HepG2 (cell line): ENCODE data around the gene NGEF. TPM values are rescaled to one million over a fixed set of nuclear protein-coding genes. Genes with fewer than 3 reads are reported as not detected.

Experiments used
- ASH2L ChIP-seq: fragments of 300-600, 200-600 bp; sonication (generic); IDR thresholded peaks from 2 replicates; pipeline ENCODE4 v1.7.0; 2017; ENCODE audit warnings: low read depth, mild to moderate bottlenecking, moderate library complexity, mixed read lengths, low read length; ENCODE audit not compliant: insufficient read length
- ATF7-NPFF ChIP-seq: sonication (generic); formaldehyde crosslinking; IDR thresholded peaks from 2 replicates; pipeline ENCODE4 v1.8.1; 2023; ENCODE audit warnings: mild to moderate bottlenecking, low read depth, missing genetic modification reagents, moderate library complexity
- CENPBD1 ChIP-seq: sonication (generic); formaldehyde crosslinking; IDR thresholded peaks from 2 replicates; pipeline ENCODE4 v1.8.0; 2022; ENCODE audit warnings: missing genetic modification reagents, low read depth, mild to moderate bottlenecking, borderline replicate concordance
- IKZF1 ChIP-seq: fragments of 450-650 bp; IDR thresholded peaks from 2 replicates; pipeline ENCODE4 v1.7.1; 2016
- ISL2 ChIP-seq: sonication (generic); formaldehyde crosslinking; IDR thresholded peaks from 2 replicates; pipeline ENCODE4 v1.5.0; 2020; ENCODE audit warnings: missing genetic modification reagents
- MAF1 ChIP-seq: sonication (generic); formaldehyde crosslinking; IDR thresholded peaks from 2 replicates; pipeline ENCODE4 v1.5.0; 2020; ENCODE audit warnings: missing genetic modification reagents, borderline replicate concordance
- NFRKB ChIP-seq: fragments of 450-650 bp; IDR thresholded peaks from 2 replicates; pipeline ENCODE4 v1.6.1; 2017
- REL ChIP-seq: sonication (generic); formaldehyde crosslinking; conservative IDR thresholded peaks from 2 replicates; pipeline ENCODE4 v1.8.0; 2022; ENCODE audit warnings: mild to moderate bottlenecking, missing genetic modification reagents, moderate library complexity
- SIN3A ChIP-seq: IDR thresholded peaks from 2 replicates; pipeline ENCODE4 v1.6.1; 2011; ENCODE audit warnings: low read depth, mild to moderate bottlenecking, control low read depth, low read length, borderline replicate concordance
- ZBTB38 ChIP-seq: sonication (generic); formaldehyde crosslinking; IDR thresholded peaks from 2 replicates; pipeline ENCODE4 v1.5.1; 2020; ENCODE audit warnings: mild to moderate bottlenecking, missing genetic modification reagents
- ZC3H4 ChIP-seq: sonication (generic); formaldehyde crosslinking; IDR thresholded peaks from 2 replicates; pipeline ENCODE4 v1.4.0; 2020; ENCODE audit warnings: missing genetic modification reagents, borderline replicate concordance
- ZFP37 ChIP-seq: sonication (generic); formaldehyde crosslinking; IDR thresholded peaks from 2 replicates; pipeline ENCODE4 v1.4.0; 2020; ENCODE audit warnings: missing genetic modification reagents, borderline replicate concordance
- ZMAT3 ChIP-seq: sonication (generic); formaldehyde crosslinking; conservative IDR thresholded peaks from 2 replicates; pipeline ENCODE4 v1.7.0; 2021; ENCODE audit warnings: missing genetic modification reagents
- ZNF251 ChIP-seq: sonication (generic); formaldehyde crosslinking; IDR thresholded peaks from 2 replicates; pipeline ENCODE4 v1.9.0; 2021; ENCODE audit warnings: mild to moderate bottlenecking, missing genetic modification reagents
- ZNF430 ChIP-seq: sonication (generic); formaldehyde crosslinking; IDR thresholded peaks from 2 replicates; pipeline ENCODE4 v1.9.0; 2021; ENCODE audit warnings: mild to moderate bottlenecking, missing genetic modification reagents
- ZNF543 ChIP-seq: sonication (generic); formaldehyde crosslinking; IDR thresholded peaks from 2 replicates; pipeline ENCODE4 v1.4.0; 2020; ENCODE audit warnings: mild to moderate bottlenecking, missing genetic modification reagents
- ZNF547 ChIP-seq: sonication (generic); formaldehyde crosslinking; IDR thresholded peaks from 2 replicates; pipeline ENCODE4 v1.5.1; 2020; ENCODE audit warnings: mild to moderate bottlenecking, missing genetic modification reagents
- ZNF589 ChIP-seq: sonication (generic); formaldehyde crosslinking; conservative IDR thresholded peaks from 2 replicates; pipeline ENCODE4 v1.8.0; 2022; ENCODE audit warnings: mild to moderate bottlenecking, moderate library complexity, missing genetic modification reagents
- polyA plus RNA-seq, 8 experiments: library from polyadenylated mRNA; depleted of rRNA in 3 of 8; stranded (reverse) in 7 of 8; unstranded in 1 of 8; fragments of >200 nt; fragmentation: Illumina TruSeq in 4 of 8; extraction: Trizol in 4 of 8; gene quantifications; 2 replicates each; pipeline versions ENCODE4 v1.2.1 to v1.2.3, GENCODE V29; 2011 to 2016; ENCODE audit warnings: low read depth in 4 of 8, missing spikeins in 1 of 8, mixed read lengths in 1 of 8; ENCODE audit not compliant: insufficient read depth in 1 of 8
- total RNA-seq, 5 experiments: library from RNA; depleted of rRNA; stranded (reverse); fragments of >200 nt; fragmentation: Illumina TruSeq; extraction: Trizol; gene quantifications; 2 replicates each; pipeline ENCODE4 v1.2.3, GENCODE V29; 2016; ENCODE audit warnings: low read depth in 1 of 5
- TF ChIP-seq, protein P1 (sequence below): IDR thresholded peaks from 2 replicates; pipeline ENCODE4 v1.6.1; 2018; ENCODE audit warnings: missing genetic modification reagents, mild to moderate bottlenecking, missing compliant biosample characterization
- TF ChIP-seq, protein P2 (sequence below): sonication (generic); formaldehyde crosslinking; IDR thresholded peaks from 2 replicates; pipeline ENCODE4 v1.4.0; 2020; ENCODE audit warnings: mild to moderate bottlenecking, missing genetic modification reagents
- TF ChIP-seq, protein P3 (sequence below): IDR thresholded peaks from 2 replicates; pipeline ENCODE4 v1.6.1; 2016
- TF ChIP-seq, protein P4 (sequence below): sonication (generic); formaldehyde crosslinking; IDR thresholded peaks from 2 replicates; pipeline ENCODE4 v1.5.1; 2020; ENCODE audit warnings: missing genetic modification reagents, mild to moderate bottlenecking, borderline replicate concordance
- TF ChIP-seq, protein P5 (sequence below): sonication (generic); formaldehyde crosslinking; IDR thresholded peaks from 2 replicates; pipeline ENCODE4 v1.4.0; 2020; ENCODE audit warnings: mild to moderate bottlenecking, missing genetic modification reagents

Gene NGEF
- total and polyA plus RNA-seq, 2 of the 13 experiments (the other 11 are each of a cell fraction or from before 2014, with no cell fraction given): 14.4 to 36.9 TPM

DNA sequence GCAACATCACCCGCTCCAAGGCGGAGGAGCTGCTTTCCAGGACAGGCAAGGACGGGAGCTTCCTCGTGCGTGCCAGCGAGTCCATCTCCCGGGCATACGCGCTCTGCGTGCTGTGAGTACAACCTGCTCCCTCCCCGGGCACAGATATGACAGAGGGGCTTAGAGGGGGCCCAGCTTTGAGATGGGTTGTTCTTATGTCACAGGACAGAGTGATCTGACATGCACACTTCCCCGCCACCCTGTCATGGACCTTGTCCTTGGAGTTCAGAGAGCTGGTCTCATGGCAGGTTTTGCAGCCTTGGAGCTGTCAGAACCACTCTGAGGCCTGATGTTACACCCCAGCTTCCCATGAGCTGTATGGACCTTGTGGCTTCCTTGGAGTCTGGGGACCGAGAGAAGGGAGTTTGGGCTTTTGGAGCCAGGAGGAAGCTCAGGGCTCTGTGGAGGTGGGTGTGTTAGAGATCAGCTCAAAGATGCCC, 47.5 kb upstream of the NGEF start (continued):
- TF ChIP-seq MAF1 (CRISPR knock-in tag) (no peak), ZNF251 (no peak), ZMAT3 (CRISPR knock-in tag) (0 out of 2 replicates have a peak, but pooled peaks have one; percentile 23), SIN3A (no peak), ZFP37 (CRISPR knock-in tag) (no peak), ZNF430 (CRISPR knock-in tag) (peak; percentile 43; the same call in 1 of the 2 replicates), ZC3H4 (CRISPR knock-in tag) (no peak), IKZF1 (no peak), ZNF543 (CRISPR knock-in tag) (no peak), NFRKB (no peak), ISL2 (CRISPR knock-in tag) (no peak), ASH2L (no peak), ZNF589 (CRISPR knock-in tag) (no peak), CENPBD1 (CRISPR knock-in tag) (no peak), ZNF547 (CRISPR knock-in tag) (no peak), REL (no peak; the same call in 1 of the 2 replicates), ZBTB38 (CRISPR knock-in tag) (no peak; the same call in 1 of the 2 replicates), ATF7-NPFF (CRISPR knock-in tag) (peak; percentile 42; the same call in 1 of the 2 replicates)
- TF ChIP-seq, protein P1, sequence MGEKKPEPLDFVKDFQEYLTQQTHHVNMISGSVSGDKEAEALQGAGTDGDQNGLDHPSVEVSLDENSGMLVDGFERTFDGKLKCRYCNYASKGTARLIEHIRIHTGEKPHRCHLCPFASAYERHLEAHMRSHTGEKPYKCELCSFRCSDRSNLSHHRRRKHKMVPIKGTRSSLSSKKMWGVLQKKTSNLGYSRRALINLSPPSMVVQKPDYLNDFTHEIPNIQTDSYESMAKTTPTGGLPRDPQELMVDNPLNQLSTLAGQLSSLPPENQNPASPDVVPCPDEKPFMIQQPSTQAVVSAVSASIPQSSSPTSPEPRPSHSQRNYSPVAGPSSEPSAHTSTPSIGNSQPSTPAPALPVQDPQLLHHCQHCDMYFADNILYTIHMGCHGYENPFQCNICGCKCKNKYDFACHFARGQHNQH (CRISPR knock-in tag): peak; percentile 13; the same call in 1 of the 2 replicates
- TF ChIP-seq, protein P2, sequence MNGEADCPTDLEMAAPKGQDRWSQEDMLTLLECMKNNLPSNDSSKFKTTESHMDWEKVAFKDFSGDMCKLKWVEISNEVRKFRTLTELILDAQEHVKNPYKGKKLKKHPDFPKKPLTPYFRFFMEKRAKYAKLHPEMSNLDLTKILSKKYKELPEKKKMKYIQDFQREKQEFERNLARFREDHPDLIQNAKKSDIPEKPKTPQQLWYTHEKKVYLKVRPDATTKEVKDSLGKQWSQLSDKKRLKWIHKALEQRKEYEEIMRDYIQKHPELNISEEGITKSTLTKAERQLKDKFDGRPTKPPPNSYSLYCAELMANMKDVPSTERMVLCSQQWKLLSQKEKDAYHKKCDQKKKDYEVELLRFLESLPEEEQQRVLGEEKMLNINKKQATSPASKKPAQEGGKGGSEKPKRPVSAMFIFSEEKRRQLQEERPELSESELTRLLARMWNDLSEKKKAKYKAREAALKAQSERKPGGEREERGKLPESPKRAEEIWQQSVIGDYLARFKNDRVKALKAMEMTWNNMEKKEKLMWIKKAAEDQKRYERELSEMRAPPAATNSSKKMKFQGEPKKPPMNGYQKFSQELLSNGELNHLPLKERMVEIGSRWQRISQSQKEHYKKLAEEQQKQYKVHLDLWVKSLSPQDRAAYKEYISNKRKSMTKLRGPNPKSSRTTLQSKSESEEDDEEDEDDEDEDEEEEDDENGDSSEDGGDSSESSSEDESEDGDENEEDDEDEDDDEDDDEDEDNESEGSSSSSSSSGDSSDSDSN: peak; percentile 8; the same call in 1 of the 2 replicates
- TF ChIP-seq, protein P3, sequence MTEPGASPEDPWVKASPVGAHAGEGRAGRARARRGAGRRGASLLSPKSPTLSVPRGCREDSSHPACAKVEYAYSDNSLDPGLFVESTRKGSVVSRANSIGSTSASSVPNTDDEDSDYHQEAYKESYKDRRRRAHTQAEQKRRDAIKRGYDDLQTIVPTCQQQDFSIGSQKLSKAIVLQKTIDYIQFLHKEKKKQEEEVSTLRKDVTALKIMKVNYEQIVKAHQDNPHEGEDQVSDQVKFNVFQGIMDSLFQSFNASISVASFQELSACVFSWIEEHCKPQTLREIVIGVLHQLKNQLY: no peak
- TF ChIP-seq, protein P4, sequence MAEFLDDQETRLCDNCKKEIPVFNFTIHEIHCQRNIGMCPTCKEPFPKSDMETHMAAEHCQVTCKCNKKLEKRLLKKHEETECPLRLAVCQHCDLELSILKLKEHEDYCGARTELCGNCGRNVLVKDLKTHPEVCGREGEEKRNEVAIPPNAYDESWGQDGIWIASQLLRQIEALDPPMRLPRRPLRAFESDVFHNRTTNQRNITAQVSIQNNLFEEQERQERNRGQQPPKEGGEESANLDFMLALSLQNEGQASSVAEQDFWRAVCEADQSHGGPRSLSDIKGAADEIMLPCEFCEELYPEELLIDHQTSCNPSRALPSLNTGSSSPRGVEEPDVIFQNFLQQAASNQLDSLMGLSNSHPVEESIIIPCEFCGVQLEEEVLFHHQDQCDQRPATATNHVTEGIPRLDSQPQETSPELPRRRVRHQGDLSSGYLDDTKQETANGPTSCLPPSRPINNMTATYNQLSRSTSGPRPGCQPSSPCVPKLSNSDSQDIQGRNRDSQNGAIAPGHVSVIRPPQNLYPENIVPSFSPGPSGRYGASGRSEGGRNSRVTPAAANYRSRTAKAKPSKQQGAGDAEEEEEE (CRISPR knock-in tag): no peak
- TF ChIP-seq, protein P5, sequence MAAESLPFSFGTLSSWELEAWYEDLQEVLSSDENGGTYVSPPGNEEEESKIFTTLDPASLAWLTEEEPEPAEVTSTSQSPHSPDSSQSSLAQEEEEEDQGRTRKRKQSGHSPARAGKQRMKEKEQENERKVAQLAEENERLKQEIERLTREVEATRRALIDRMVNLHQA (CRISPR knock-in tag): no peak
